ENCODE results near the gene KHDC1. TPM values are rescaled to one million over a fixed set of nuclear protein-coding genes. Genes with fewer than 3 reads are reported as not detected.

The KHDC1 gene
- total RNA-seq, 2 donors from 2014 or later: 4.1 to 4.2 TPM

GRCh38 chr6:73302339-73302738 is 39.3 kb upstream of the KHDC1 start:
- Histone ChIP-seq H3K4me1 (replicated peaks) (no peaks in the 10 kb centered on the region), H3K36me3 (no peaks in the 10 kb centered on the region), H3K27me3 (replicated peaks; ENCODE audit: insufficient read depth) (no peaks in the 10 kb centered on the region), H3K4me3 (no peak overlapping the region), H3K27ac (no peak overlapping the region), H3K9me3 (no peaks in the 10 kb centered on the region)
- 65% methylated on average over 2 of the region's 2 CpGs for WGBS
- TF ChIP-seq POLR2A (IDR thresholded peaks at IDR 0.05): no peak
- TF ChIP-seq POLR2AphosphoS5 (IDR thresholded peaks at IDR 0.05): no peak
- no peak for TF ChIP-seq CTCF (IDR thresholded peaks at IDR 0.05)
- intact Hi-C loops (cut with DNase I): no loop called here
- DNase-seq (ENCODE audit: low spot score): no peak

GRCh38 chr6:73299151-73299971 is 36.4 kb upstream of the KHDC1 start:
- Histone ChIP-seq H3K9me3 (no peaks in the 10 kb centered on the region), H3K4me1 (replicated peaks) (no peaks in the 10 kb centered on the region), H3K4me3 (peak overlapping the region; percentile 14 to 27), H3K27ac (no peak overlapping the region), H3K27me3 (replicated peaks; ENCODE audit: insufficient read depth) (no peaks in the 10 kb centered on the region), H3K36me3 (no peaks in the 10 kb centered on the region)
- DNase-seq (ENCODE audit: low spot score): no peak
- 33% methylated on average over 33 of the region's 50 CpGs for whole genome bisulfite sequencing
- TF ChIP-seq POLR2AphosphoS5 (IDR thresholded peaks at IDR 0.05) (no peak), CTCF (IDR thresholded peaks at IDR 0.05) (no peak), POLR2A (IDR thresholded peaks at IDR 0.05) (no peak)
- intact Hi-C loops (cut with DNase I): no loop called here

- H3K9me3 ChIP-seq: no peaks in the 10 kb centered on the region
- intact Hi-C loops (cut with DNase I): no loop called here
- H3K36me3 ChIP-seq: no peaks in the 10 kb centered on the region
- no peak overlapping the region for H3K4me3 ChIP-seq
- DNase-seq (ENCODE audit: low spot score): no peak
- H3K4me1 ChIP-seq (replicated peaks): no peaks in the 10 kb centered on the region
- TF ChIP-seq POLR2AphosphoS5 (IDR thresholded peaks at IDR 0.05) (no peak), POLR2A (IDR thresholded peaks at IDR 0.05) (no peak), CTCF (IDR thresholded peaks at IDR 0.05) (no peak)
- no peaks in the 10 kb centered on the region for H3K27me3 ChIP-seq (replicated peaks; ENCODE audit: insufficient read depth)
- WGBS: 98% methylated on average over 3 of the region's 3 CpGs
- H3K27ac ChIP-seq: no peak overlapping the region
Observed at GRCh38 chr6:73293331-73293730, 30.3 kb upstream of the KHDC1 start.

- no peak overlapping the region for H3K27ac ChIP-seq
- H3K4me1 ChIP-seq (replicated peaks): no peaks in the 10 kb centered on the region
- no peak for DNase-seq (ENCODE audit: low spot score)
- intact Hi-C loops (cut with DNase I): no loop called here
- TF ChIP-seq CTCF (IDR thresholded peaks at IDR 0.05): no peak
- TF ChIP-seq POLR2AphosphoS5 (IDR thresholded peaks at IDR 0.05): no peak
- no peak for TF ChIP-seq POLR2A (IDR thresholded peaks at IDR 0.05)
- H3K36me3 ChIP-seq: no peaks in the 10 kb centered on the region
- no peaks in the 10 kb centered on the region for H3K27me3 ChIP-seq (replicated peaks; ENCODE audit: insufficient read depth)
- no peak overlapping the region for H3K4me3 ChIP-seq
- H3K9me3 ChIP-seq: no peaks in the 10 kb centered on the region
Observed at GRCh38 chr6:73290435-73290834, 27.4 kb upstream of the KHDC1 start.

GRCh38 chr6:73286752-73287151 is 23.8 kb upstream of the KHDC1 start:
- Histone ChIP-seq H3K36me3 (no peaks in the 10 kb centered on the region), H3K4me3 (no peak overlapping the region), H3K27ac (no peak overlapping the region), H3K9me3 (no peaks in the 10 kb centered on the region), H3K4me1 (replicated peaks) (no peaks in the 10 kb centered on the region), H3K27me3 (replicated peaks; ENCODE audit: insufficient read depth) (no peaks in the 10 kb centered on the region)
- no peak for DNase-seq (ENCODE audit: low spot score)
- intact Hi-C loops (cut with DNase I): no loop called here
- 90% methylated on average over 6 of the region's 6 CpGs for WGBS
- no peak for TF ChIP-seq POLR2AphosphoS5 (IDR thresholded peaks at IDR 0.05)
